Mesothelial cell of epicardium (in vitro differentiated cells): ENCODE measurements around the gene SLC7A14. TPM values are rescaled to one million over a fixed set of nuclear protein-coding genes. Genes with fewer than 3 reads are reported as not detected.

Source experiments
- DNase-seq, 2 experiments: peaks; one replicate each; pipeline ENCODE4 v3.0.0; 2021; ENCODE audit warnings: low spot score in 2 of 2; ENCODE audit not compliant: unreplicated experiment in 2 of 2
- H3K27ac Mint-ChIP-seq: 2 replicates; pipeline ENCODE4 v1.8.0; 2021; ENCODE audit warnings: mixed read lengths
- H3K27me3 Mint-ChIP-seq: 2 replicates; pipeline ENCODE4 v1.8.0; 2021; ENCODE audit warnings: low read depth, mixed read lengths
- H3K36me3 Mint-ChIP-seq: 2 replicates; pipeline ENCODE4 v1.8.0; 2021; ENCODE audit warnings: mixed read lengths
- H3K4me1 Mint-ChIP-seq: 2 replicates; pipeline ENCODE4 v1.8.0; 2021; ENCODE audit warnings: mixed read lengths
- H3K4me3 Mint-ChIP-seq: 2 replicates; pipeline ENCODE4 v1.8.0; 2021; ENCODE audit warnings: mild to moderate bottlenecking, moderate library complexity, mixed read lengths
- H3K9me3 Mint-ChIP-seq: 2 replicates; pipeline ENCODE4 v1.8.0; 2021; ENCODE audit warnings: mixed read lengths
- CTCF ChIP-seq: fragments of 200-600 bp; sonication (generic); IDR thresholded peaks from one replicate; pipeline ENCODE4 v1.5.0; 2021; ENCODE audit warnings: antibody characterized with exemption; ENCODE audit not compliant: unreplicated experiment
- total RNA-seq: library from RNA; stranded (reverse); gene quantifications from 3 replicates; pipeline ENCODE4 v1.2.1, GENCODE V29; 2021

The SLC7A14 gene
- total RNA-seq, 1 donor from 2014 or later: 6.6 TPM

DNA sequence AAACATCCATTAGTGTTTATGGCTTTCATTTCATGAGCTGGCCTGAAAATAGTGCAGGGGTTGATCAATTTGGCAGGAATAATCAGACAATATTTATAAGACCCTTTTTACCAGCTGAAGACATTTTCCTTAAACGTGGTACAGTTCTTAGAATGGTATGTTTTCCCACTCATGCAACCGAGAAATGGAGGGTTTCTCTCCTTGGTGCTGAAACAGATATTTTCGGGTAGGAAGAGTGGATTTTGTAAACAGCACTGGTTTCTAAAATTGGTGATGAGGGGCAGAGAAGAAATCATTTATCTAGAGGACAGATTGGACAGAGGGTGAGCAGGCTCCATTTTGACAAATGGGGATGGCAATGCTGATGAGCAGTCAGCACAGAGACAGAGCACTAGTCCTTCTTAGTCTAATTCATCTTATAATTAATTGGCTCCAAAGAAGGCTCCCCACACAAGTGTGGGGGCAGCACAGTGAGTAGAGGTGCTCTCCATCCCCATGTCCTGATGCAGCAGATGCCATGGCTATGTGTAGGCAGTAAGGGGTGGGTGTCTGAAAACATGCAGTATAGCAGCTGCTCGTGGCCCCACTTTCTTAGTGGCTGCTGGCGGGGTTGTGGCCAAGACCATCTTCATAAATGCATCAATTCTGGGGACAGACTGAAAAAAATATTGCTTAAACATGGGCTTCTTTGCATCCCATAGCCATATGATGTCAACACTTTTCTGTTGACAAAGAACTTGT, 18.1 kb upstream of the SLC7A14 start:
- Mint-ChIP-seq H3K27me3 (peaks cover 10% of the 10 kb centered on the region), H3K36me3 (no peaks in the 10 kb centered on the region), H3K4me3 (no peak overlapping the region), H3K27ac (no peak overlapping the region), H3K9me3 (peaks cover 4% of the 10 kb centered on the region), H3K4me1 (no peaks in the 10 kb centered on the region)
- no peak for TF ChIP-seq CTCF
- DNase-seq: no peak

DNA sequence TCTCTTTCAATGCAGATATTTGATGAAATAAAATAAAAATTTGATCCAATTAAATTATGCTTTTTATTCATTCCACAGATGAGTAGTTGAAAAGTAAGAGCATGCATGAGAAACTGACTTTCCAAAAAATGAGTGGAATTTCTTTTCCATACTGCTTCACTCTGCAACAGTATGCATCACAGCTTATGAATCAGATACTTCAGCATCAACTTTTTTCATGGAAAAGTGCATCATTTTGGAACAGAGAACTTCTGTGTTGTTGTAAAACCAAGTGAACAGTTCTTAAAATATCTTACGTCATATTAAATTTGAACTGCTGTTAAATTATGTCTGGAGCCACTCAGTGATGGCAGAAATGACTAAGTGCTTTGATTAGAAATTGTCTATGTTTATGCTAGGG, 16.7 kb upstream of the SLC7A14 start:
- H3K9me3 Mint-ChIP-seq: peaks cover 4% of the 10 kb centered on the region
- H3K27ac Mint-ChIP-seq: no peak overlapping the region
- no peak for TF ChIP-seq CTCF
- no peak for DNase-seq
- no peak overlapping the region for H3K4me3 Mint-ChIP-seq
- peaks cover 4% of the 10 kb centered on the region for H3K4me1 Mint-ChIP-seq
- peaks cover 10% of the 10 kb centered on the region for H3K27me3 Mint-ChIP-seq
- H3K36me3 Mint-ChIP-seq: no peaks in the 10 kb centered on the region

GRCh38 chr3:170600005-170600624, 14.2 kb upstream of the SLC7A14 start:
- Mint-ChIP-seq H3K27me3 (peaks cover 7% of the 10 kb centered on the region), H3K9me3 (peaks cover 4% of the 10 kb centered on the region), H3K36me3 (no peaks in the 10 kb centered on the region), H3K27ac (no peak overlapping the region), H3K4me1 (peaks cover 4% of the 10 kb centered on the region), H3K4me3 (no peak overlapping the region)
- DNase-seq: no peak
- TF ChIP-seq CTCF: no peak

DNA sequence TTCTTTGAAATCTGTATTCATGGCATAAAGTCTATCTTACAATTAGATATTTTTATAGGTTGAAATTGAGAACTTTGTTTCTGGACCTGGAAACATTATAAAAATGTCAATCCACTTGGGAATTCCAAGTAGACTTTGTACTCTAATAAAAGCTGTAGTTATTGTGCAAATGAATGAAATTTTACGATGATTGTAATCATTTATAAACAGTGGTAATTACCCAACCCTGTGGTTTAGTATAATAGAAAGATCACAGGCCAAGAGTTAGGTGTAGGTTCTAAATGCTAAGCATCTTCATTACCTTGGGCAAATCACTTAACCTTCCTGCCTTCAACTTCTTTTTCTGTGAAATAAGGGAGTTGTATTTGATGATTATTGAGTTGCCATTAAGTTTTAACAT, 13.2 kb upstream of the SLC7A14 start:
- Mint-ChIP-seq H3K9me3 (peaks cover 4% of the 10 kb centered on the region), H3K27ac (no peak overlapping the region), H3K4me1 (peaks cover 4% of the 10 kb centered on the region), H3K36me3 (no peaks in the 10 kb centered on the region), H3K27me3 (peaks cover 8% of the 10 kb centered on the region), H3K4me3 (no peak overlapping the region)
- TF ChIP-seq CTCF: no peak
- DNase-seq: no peak

- H3K27me3 Mint-ChIP-seq: peaks cover 12% of the 10 kb centered on the region
- DNase-seq: no peak
Observed at GRCh38 chr3:170598091-170598502, 12.2 kb upstream of the SLC7A14 start.

More at GRCh38 chr3:170598091-170598502, 12.2 kb upstream of the SLC7A14 start:
- no peak overlapping the region for H3K4me3 Mint-ChIP-seq
- peaks cover 4% of the 10 kb centered on the region for H3K4me1 Mint-ChIP-seq
- peaks cover 4% of the 10 kb centered on the region for H3K9me3 Mint-ChIP-seq
- H3K27ac Mint-ChIP-seq: no peak overlapping the region
- no peak for TF ChIP-seq CTCF
- H3K36me3 Mint-ChIP-seq: no peaks in the 10 kb centered on the region
